Measurements from ENCODE around the gene CCDC91. TPM values are rescaled to one million over a fixed set of nuclear protein-coding genes. Genes with fewer than 3 reads are reported as not detected.

The CCDC91 gene
- polyA plus RNA-seq, 1 donor from 2014 or later: 11.6 TPM

- no peaks in the 10 kb centered on the region for H3K27me3 ChIP-seq (ENCODE audit: insufficient read depth, low read depth, low read length)
- H3K9me3 ChIP-seq (ENCODE audit: low read length): no peaks in the 10 kb centered on the region
- no peaks in the 10 kb centered on the region for H3K9me2 ChIP-seq (ENCODE audit: insufficient read depth, low read length)
- H3K79me2 ChIP-seq (replicated peaks; ENCODE audit: insufficient read depth, low read length): no peaks in the 10 kb centered on the region
- no peak overlapping the region for H3K9ac ChIP-seq (ENCODE audit: low read length)
- no peaks in the 10 kb centered on the region for H3F3A ChIP-seq (ENCODE audit: insufficient read depth, low read length, poor library complexity, severe bottlenecking)
- H3K4me3 ChIP-seq (ENCODE audit: low read length): no peak overlapping the region
- no peaks in the 10 kb centered on the region for H3K36me3 ChIP-seq (ENCODE audit: insufficient read depth, low read length)
- no peak overlapping the region for H3K4me2 ChIP-seq (ENCODE audit: low read length)
- TF ChIP-seq REST (IDR thresholded peaks at IDR 0.05; ENCODE audit: borderline replicate concordance): no peak
- no peak for TF ChIP-seq POLR2AphosphoS5 (IDR thresholded peaks at IDR 0.05)
- TF ChIP-seq CTCF (IDR thresholded peaks at IDR 0.05; ENCODE audit: poor library complexity, severe bottlenecking): no peak
- TF ChIP-seq MXI1 (conservative IDR thresholded peaks at IDR 0.05; ENCODE audit: poor library complexity, severe bottlenecking): no peak
- no peak for TF ChIP-seq SMC3 (conservative IDR thresholded peaks at IDR 0.05; ENCODE audit: poor library complexity)
- TF ChIP-seq RAD21 (conservative IDR thresholded peaks at IDR 0.05): no peak
- no peak for TF ChIP-seq TAF1 (IDR thresholded peaks at IDR 0.05; ENCODE audit: low read depth)
- no peak for TF ChIP-seq EP300 (conservative IDR thresholded peaks at IDR 0.05; ENCODE audit: poor library complexity, severe bottlenecking)
- H2AFZ ChIP-seq (ENCODE audit: low read depth, low read length): no peak overlapping the region
- H3K27ac ChIP-seq (ENCODE audit: low read length): no peak overlapping the region
- no peaks in the 10 kb centered on the region for H4K20me1 ChIP-seq (ENCODE audit: insufficient read depth)
Measured at GRCh38 chr12:28570811-28571210, 380.6 kb downstream of the CCDC91 start.

- Histone ChIP-seq H3K9ac (ENCODE audit: low read length) (no peak overlapping the region), H3K9me2 (ENCODE audit: insufficient read depth, low read length) (no peaks in the 10 kb centered on the region), H3K36me3 (ENCODE audit: insufficient read depth, low read length) (no peaks in the 10 kb centered on the region), H4K20me1 (ENCODE audit: insufficient read depth) (no peaks in the 10 kb centered on the region), H3F3A (ENCODE audit: insufficient read depth, low read length, poor library complexity, severe bottlenecking) (no peaks in the 10 kb centered on the region), H3K27ac (ENCODE audit: low read length) (no peak overlapping the region), H3K4me3 (ENCODE audit: low read length) (no peak overlapping the region), H3K4me2 (ENCODE audit: low read length) (no peak overlapping the region), H3K9me3 (ENCODE audit: low read length) (no peaks in the 10 kb centered on the region), H2AFZ (ENCODE audit: low read depth, low read length) (no peak overlapping the region), H3K27me3 (ENCODE audit: insufficient read depth, low read depth, low read length) (no peaks in the 10 kb centered on the region), H3K79me2 (replicated peaks; ENCODE audit: insufficient read depth, low read length) (no peaks in the 10 kb centered on the region)
- TF ChIP-seq RAD21 (conservative IDR thresholded peaks at IDR 0.05): no peak
- TF ChIP-seq MXI1 (conservative IDR thresholded peaks at IDR 0.05; ENCODE audit: poor library complexity, severe bottlenecking): no peak
- no peak for TF ChIP-seq EZH2 (IDR thresholded peaks at IDR 0.05; ENCODE audit: borderline replicate concordance, insufficient read depth, low read length, poor library complexity, severe bottlenecking)
- TF ChIP-seq REST (IDR thresholded peaks at IDR 0.05; ENCODE audit: borderline replicate concordance): no peak
- no peak for TF ChIP-seq TAF1 (IDR thresholded peaks at IDR 0.05; ENCODE audit: low read depth)
- no peak for TF ChIP-seq SMC3 (conservative IDR thresholded peaks at IDR 0.05; ENCODE audit: poor library complexity)
- no peak for TF ChIP-seq CTCF (IDR thresholded peaks at IDR 0.05; ENCODE audit: poor library complexity, severe bottlenecking)
- no peak for TF ChIP-seq EP300 (conservative IDR thresholded peaks at IDR 0.05; ENCODE audit: poor library complexity, severe bottlenecking)
- no peak for TF ChIP-seq POLR2AphosphoS5 (IDR thresholded peaks at IDR 0.05)
Measured at GRCh38 chr12:28574746-28575592, 384.7 kb downstream of the CCDC91 start.

Measured in neural cell (in vitro differentiated cells).